Tibial nerve (tissue), 4 donors: Measurements from ENCODE around the gene TRIM32.

Experiments
- EP300 ChIP-seq, 2 donors: sonication (generic); formaldehyde crosslinking; IDR thresholded peaks; one replicate each; pipeline ENCODE4 v1.6.1; 2017; ENCODE audit warnings: antibody characterized with exemption in 2 of 2, mild to moderate bottlenecking in 1 of 2
- POLR2A ChIP-seq, 2 donors: fragments of 450-650 bp; IDR thresholded peaks; one replicate each; pipeline ENCODE4 v1.6.1; 2017; ENCODE audit warnings: antibody characterized with exemption in 2 of 2, mild to moderate bottlenecking in 2 of 2, moderate library complexity in 2 of 2
- TF ChIP-seq, protein P1 (sequence below), 5 experiments: fragments of 200-600 bp in 3 of 5; fragments of 450-650 bp in 2 of 5; sonication (generic) in 3 of 5; IDR thresholded peaks; one replicate each; pipeline ENCODE4 v1.5.1; 2016 to 2019; ENCODE audit warnings: antibody characterized with exemption in 5 of 5, mild to moderate bottlenecking in 3 of 5, moderate library complexity in 2 of 5

DNA sequence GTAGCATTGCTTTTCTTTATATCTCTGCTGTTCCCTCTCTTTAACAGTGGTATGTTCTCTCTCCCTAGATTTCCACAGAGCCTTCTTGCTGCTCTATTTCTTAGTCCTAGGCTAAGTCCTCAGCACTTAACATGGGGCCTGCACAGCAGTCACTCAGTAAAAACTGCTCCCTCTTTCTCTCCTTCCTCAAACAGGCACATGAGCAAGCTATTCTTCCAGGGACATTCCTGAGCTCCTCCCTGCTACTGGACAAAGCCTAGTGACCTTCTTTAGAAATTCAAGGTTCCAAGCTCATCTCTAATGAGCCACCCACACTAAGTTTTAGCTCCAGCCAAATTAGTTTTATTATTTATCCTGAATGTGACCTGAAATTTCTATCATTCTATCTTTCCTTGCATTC, 39.5 kb downstream of the TRIM32 start:
- TF ChIP-seq EP300 (IDR thresholded peaks at IDR 0.05) (no peak), POLR2A (IDR thresholded peaks at IDR 0.05) (no peak)
- TF ChIP-seq, protein P1, sequence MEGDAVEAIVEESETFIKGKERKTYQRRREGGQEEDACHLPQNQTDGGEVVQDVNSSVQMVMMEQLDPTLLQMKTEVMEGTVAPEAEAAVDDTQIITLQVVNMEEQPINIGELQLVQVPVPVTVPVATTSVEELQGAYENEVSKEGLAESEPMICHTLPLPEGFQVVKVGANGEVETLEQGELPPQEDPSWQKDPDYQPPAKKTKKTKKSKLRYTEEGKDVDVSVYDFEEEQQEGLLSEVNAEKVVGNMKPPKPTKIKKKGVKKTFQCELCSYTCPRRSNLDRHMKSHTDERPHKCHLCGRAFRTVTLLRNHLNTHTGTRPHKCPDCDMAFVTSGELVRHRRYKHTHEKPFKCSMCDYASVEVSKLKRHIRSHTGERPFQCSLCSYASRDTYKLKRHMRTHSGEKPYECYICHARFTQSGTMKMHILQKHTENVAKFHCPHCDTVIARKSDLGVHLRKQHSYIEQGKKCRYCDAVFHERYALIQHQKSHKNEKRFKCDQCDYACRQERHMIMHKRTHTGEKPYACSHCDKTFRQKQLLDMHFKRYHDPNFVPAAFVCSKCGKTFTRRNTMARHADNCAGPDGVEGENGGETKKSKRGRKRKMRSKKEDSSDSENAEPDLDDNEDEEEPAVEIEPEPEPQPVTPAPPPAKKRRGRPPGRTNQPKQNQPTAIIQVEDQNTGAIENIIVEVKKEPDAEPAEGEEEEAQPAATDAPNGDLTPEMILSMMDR (IDR thresholded peaks at IDR 0.05): no peak
